Muscle layer of duodenum (tissue), 2 donors: ENCODE results near the gene NPHP1.
"Not testable (repeated sequence)": the region's sequence is repeated elsewhere in the genome, so short reads cannot be mapped to it uniquely, and the experiment has no call there.

ENCODE experiments used
- H3K27ac ChIP-seq: one replicate; pipeline ENCODE4 v1.7.0; 2013; ENCODE audit warnings: mild to moderate bottlenecking, low read length
- H3K27me3 ChIP-seq: one replicate; pipeline ENCODE4 v1.7.0; 2013; ENCODE audit warnings: low read depth, mild to moderate bottlenecking, control low read depth, low read length
- H3K36me3 ChIP-seq, 2 donors: one replicate each; pipeline ENCODE4 v1.7.0; 2013; ENCODE audit warnings: low read length in 2 of 2, control low read depth in 1 of 2, mild to moderate bottlenecking in 1 of 2; ENCODE audit not compliant: insufficient read depth in 2 of 2, control insufficient read depth in 1 of 2
- H3K4me1 ChIP-seq, 2 donors: one replicate each; pipeline ENCODE4 v1.7.0; 2013; ENCODE audit warnings: low read length in 2 of 2, mild to moderate bottlenecking in 2 of 2, control low read depth in 1 of 2, moderate library complexity in 1 of 2; ENCODE audit not compliant: insufficient read depth in 2 of 2, control insufficient read depth in 1 of 2
- H3K4me3 ChIP-seq, 2 donors: one replicate each; pipeline ENCODE4 v1.7.0; 2013; ENCODE audit warnings: low read length in 2 of 2, low read depth in 1 of 2, mild to moderate bottlenecking in 1 of 2
- H3K9me3 ChIP-seq, 2 donors: one replicate each; pipeline ENCODE4 v1.7.0; 2013; ENCODE audit warnings: low read length in 2 of 2, control low read depth in 1 of 2, mild to moderate bottlenecking in 1 of 2; ENCODE audit not compliant: control insufficient read depth in 1 of 2
- donor health status: healthy.

Gene NPHP1

GRCh38 chr2:110107092-110108079 is 97.4 kb downstream of the NPHP1 start:
- Histone ChIP-seq H3K4me3 (no peak overlapping the region), H3K4me1 (no peaks in the 10 kb centered on the region), H3K9me3 (no peaks in the 10 kb centered on the region), H3K27me3 (no peaks in the 10 kb centered on the region), H3K36me3 (peaks cover 0 to 5% of the 10 kb centered on the region in 2 donors), H3K27ac (peak overlapping the region; percentile 64)

- peaks cover 2 to 4% of the 10 kb centered on the region in 2 donors for H3K4me1 ChIP-seq
- peaks cover 3 to 5% of the 10 kb centered on the region in 2 donors for H3K36me3 ChIP-seq
- peak overlapping the region; percentile 64 for H3K27ac ChIP-seq
- no peaks in the 10 kb centered on the region for H3K27me3 ChIP-seq
- H3K9me3 ChIP-seq, result no peaks in the 10 kb centered on the region
- no peak overlapping the region for H3K4me3 ChIP-seq
These were observed 98.2 kb downstream of the NPHP1 start for GRCh38 chr2:110106642-110107041.

GRCh38 chr2:110105608-110106467 is 99.0 kb downstream of the NPHP1 start:
- no peaks in the 10 kb centered on the region for H3K27me3 ChIP-seq
- H3K9me3 ChIP-seq, result no peaks in the 10 kb centered on the region
- H3K27ac ChIP-seq, result peak overlapping the region; percentile 67
- H3K4me3 ChIP-seq, result no peak overlapping the region
- H3K36me3 ChIP-seq, result peaks cover 4 to 5% of the 10 kb centered on the region in 2 donors
- peaks cover 8 to 10% of the 10 kb centered on the region in 2 donors for H3K4me1 ChIP-seq

GRCh38 chr2:110105183-110105582 is 99.6 kb downstream of the NPHP1 start:
- no peaks in the 10 kb centered on the region for H3K9me3 ChIP-seq
- peaks cover 4 to 5% of the 10 kb centered on the region in 2 donors for H3K36me3 ChIP-seq
- no peaks in the 10 kb centered on the region for H3K27me3 ChIP-seq
- H3K4me1 ChIP-seq, result peaks cover 8 to 13% of the 10 kb centered on the region in 2 donors
- peak overlapping the region; percentile 67 for H3K27ac ChIP-seq
- H3K4me3 ChIP-seq, result no peak overlapping the region

GRCh38 chr2:110104025-110104771 is 100.6 kb downstream of the NPHP1 start:
- Histone ChIP-seq H3K4me1 (peaks cover 8 to 13% of the 10 kb centered on the region in 2 donors), H3K27me3 (no peaks in the 10 kb centered on the region), H3K4me3 (no peak overlapping the region), H3K27ac (peak overlapping the region; percentile 67), H3K36me3 (peaks cover 4 to 5% of the 10 kb centered on the region in 2 donors), H3K9me3 (no peaks in the 10 kb centered on the region)

- no peaks in the 10 kb centered on the region for H3K9me3 ChIP-seq
- no peaks in the 10 kb centered on the region for H3K27me3 ChIP-seq
- H3K4me1 ChIP-seq, result peaks cover 8 to 13% of the 10 kb centered on the region in 2 donors
- no peak overlapping the region for H3K4me3 ChIP-seq
- peak overlapping the region; percentile 54 for H3K27ac ChIP-seq
- peaks cover 4 to 5% of the 10 kb centered on the region in 2 donors for H3K36me3 ChIP-seq
These were observed 101.5 kb downstream of the NPHP1 start for GRCh38 chr2:110103061-110103961.

- Histone ChIP-seq H3K27ac (peak overlapping the region; percentile 94), H3K4me1 (peaks cover 8 to 13% of the 10 kb centered on the region in 2 donors), H3K4me3 (no peak overlapping the region), H3K9me3 (no peaks in the 10 kb centered on the region), H3K27me3 (no peaks in the 10 kb centered on the region), H3K36me3 (peaks cover 4 to 5% of the 10 kb centered on the region in 2 donors)
These were observed 102.7 kb downstream of the NPHP1 start for GRCh38 chr2:110101901-110102803.

- Histone ChIP-seq H3K9me3 (no peaks in the 10 kb centered on the region), H3K27me3 (no peaks in the 10 kb centered on the region), H3K4me1 (peaks cover 8 to 13% of the 10 kb centered on the region in 2 donors), H3K36me3 (peaks cover 4 to 5% of the 10 kb centered on the region in 2 donors), H3K4me3 (no peak overlapping the region), H3K27ac (peak overlapping the region; percentile 94)
These were observed 103.5 kb downstream of the NPHP1 start for GRCh38 chr2:110101280-110101844.

GRCh38 chr2:110100880-110101279 is 103.9 kb downstream of the NPHP1 start:
- H3K27ac ChIP-seq, result peak overlapping the region; percentile 94
- H3K27me3 ChIP-seq, H3K9me3 ChIP-seq, H3K36me3 ChIP-seq, H3K4me3 ChIP-seq: not testable (repeated sequence)
- H3K4me1 ChIP-seq, result peaks cover 8 to 13% of the 10 kb centered on the region in 2 donors
